IMR-90 (cell line): ENCODE data around the gene MZB1. TPM values are rescaled to one million over a fixed set of nuclear protein-coding genes. Genes with fewer than 3 reads are reported as not detected.

ENCODE experiments used
- ATAC-seq: fragments of 200-7000 bp; cut with Tn5 transposase; 2 replicates; pipeline ENCODE4 v1.9.1; 2020; ENCODE audit warnings: low read depth, mild to moderate bottlenecking, moderate library complexity
- BruUV-seq: library from RNA; stranded (reverse); fragments of 400-500 nt; replicated peaks from 2 replicates; lab custom pipeline; 2021; lab: Mats Ljungman, UMichigan
- CTCF ChIA-PET: fragments of 300-600 bp; formaldehyde crosslinking; extraction: SDS; loops from one replicate; lab custom pipeline; 2021; ENCODE audit warnings: antibody characterized with exemption; lab: Yijun Ruan, JAX
- POLR2A ChIA-PET: fragments of 300-600 bp; sonication (Branson Sonifier 250); formaldehyde crosslinking; loops from one replicate; lab custom pipeline; 2022; ENCODE audit warnings: antibody characterized with exemption; ENCODE audit not compliant: unreplicated experiment; lab: Charles Lee
- DNase-seq: peaks from one replicate; pipeline ENCODE4 v3.0.0; 2013
- H2AFZ ChIP-seq: replicated peaks from 2 replicates; pipeline ENCODE3; 2013; ENCODE audit warnings: low read length, mild to moderate bottlenecking; ENCODE audit not compliant: poor library complexity
- H2AK5ac ChIP-seq: 2 replicates; pipeline ENCODE4 v1.6.1; 2013; ENCODE audit warnings: low read depth, low read length, inconsistent platforms
- H2AK9ac ChIP-seq: replicated peaks from 2 replicates; pipeline ENCODE3; 2013; ENCODE audit warnings: mild to moderate bottlenecking, low read depth, low read length, moderate library complexity; ENCODE audit not compliant: poor library complexity
- H2BK120ac ChIP-seq: 2 replicates; pipeline ENCODE4 v1.6.1; 2013; ENCODE audit warnings: low read depth, low read length, inconsistent platforms
- H2BK15ac ChIP-seq: 3 replicates; pipeline ENCODE4 v1.6.1; 2013; ENCODE audit warnings: low read depth, low read length, inconsistent platforms
- H2BK20ac ChIP-seq: 2 replicates; pipeline ENCODE4 v1.6.1; 2013; ENCODE audit warnings: low read depth, mild to moderate bottlenecking, inconsistent platforms, low read length, moderate library complexity
- H2BK5ac ChIP-seq: 2 replicates; pipeline ENCODE4 v1.6.1; 2013; ENCODE audit warnings: mild to moderate bottlenecking, low read depth, low read length, inconsistent platforms; ENCODE audit not compliant: poor library complexity, severe bottlenecking
- H3K14ac ChIP-seq: replicated peaks from 2 replicates; pipeline ENCODE4 v1.6.1; 2013; ENCODE audit warnings: low read depth, low read length, inconsistent platforms
- H3K18ac ChIP-seq: 2 replicates; pipeline ENCODE4 v1.6.1; 2013; ENCODE audit warnings: low read depth, low read length, control low read depth
- H3K23ac ChIP-seq: 2 replicates; pipeline ENCODE4 v1.6.1; 2013; ENCODE audit warnings: low read depth, low read length, inconsistent platforms
- H3K27ac ChIP-seq: 2 replicates; pipeline ENCODE4 v1.5.1; 2013; ENCODE audit warnings: mild to moderate bottlenecking, control low read depth, low read length; ENCODE audit not compliant: insufficient read depth
- H3K27me3 ChIP-seq: 2 replicates; pipeline ENCODE4 v1.6.1; 2013; ENCODE audit warnings: low read length; ENCODE audit not compliant: control insufficient read depth, insufficient read depth
- H3K36me3 ChIP-seq: 2 replicates; pipeline ENCODE4 v1.6.1; 2013; ENCODE audit warnings: low read length, mixed read lengths; ENCODE audit not compliant: control insufficient read depth, insufficient read depth
- H3K4ac ChIP-seq: 2 replicates; pipeline ENCODE4 v1.6.1; 2013; ENCODE audit warnings: low read depth, low read length, inconsistent platforms
- H3K4me1 ChIP-seq: 2 replicates; pipeline ENCODE4 v1.6.1; 2013; ENCODE audit warnings: low read length, mixed read lengths; ENCODE audit not compliant: control insufficient read depth, insufficient read depth
- H3K4me2 ChIP-seq: 2 replicates; pipeline ENCODE4 v1.6.1; 2013; ENCODE audit warnings: low read depth, mild to moderate bottlenecking, control low read depth, low read length, moderate library complexity
- H3K4me3 ChIP-seq: 2 replicates; pipeline ENCODE4 v1.5.1; 2013; ENCODE audit warnings: low read depth, mild to moderate bottlenecking, control low read depth, low read length, moderate library complexity; ENCODE audit not compliant: insufficient read depth
- H3K56ac ChIP-seq: 2 replicates; pipeline ENCODE4 v1.6.1; 2013; ENCODE audit warnings: low read length, inconsistent platforms; ENCODE audit not compliant: insufficient read depth; ENCODE audit errors: extremely low read depth
- H3K79me1 ChIP-seq, 2 experiments: 2 replicates each; pipeline ENCODE4 v1.6.1; 2013; ENCODE audit warnings: low read length in 2 of 2, inconsistent platforms in 1 of 2, low read depth in 1 of 2
- H3K9ac ChIP-seq: 2 replicates; pipeline ENCODE4 v1.6.1; 2013; ENCODE audit warnings: low read depth, low read length, control low read depth
- H3K9me1 ChIP-seq: 2 replicates; pipeline ENCODE4 v1.6.1; 2013; ENCODE audit warnings: low read length, inconsistent platforms; ENCODE audit not compliant: insufficient read depth
- H3K9me3 ChIP-seq: 2 replicates; pipeline ENCODE4 v1.6.1; 2013; ENCODE audit warnings: low read length; ENCODE audit not compliant: control insufficient read depth, insufficient read depth
- H4K20me1 ChIP-seq: 2 replicates; pipeline ENCODE4 v1.6.1; 2013; ENCODE audit warnings: low read length, inconsistent platforms; ENCODE audit not compliant: insufficient read depth
- H4K5ac ChIP-seq: 2 replicates; pipeline ENCODE4 v1.6.1; 2013; ENCODE audit warnings: mild to moderate bottlenecking, low read depth, low read length, control low read depth
- H4K8ac ChIP-seq, 2 experiments: 2 replicates each; pipeline ENCODE4 v1.6.1; 2013; ENCODE audit warnings: low read depth in 2 of 2, low read length in 2 of 2, control low read depth in 1 of 2, inconsistent platforms in 1 of 2
- H4K91ac ChIP-seq: 2 replicates; pipeline ENCODE4 v1.6.1; 2013; ENCODE audit warnings: low read depth, low read length, inconsistent platforms; ENCODE audit not compliant: insufficient read depth
- BHLHE40 ChIP-seq: fragments of 150-350 bp; IDR thresholded peaks from 2 replicates; pipeline ENCODE4 v1.6.1; 2016; ENCODE audit warnings: mild to moderate bottlenecking, low read depth, low read length
- CHD1 ChIP-seq: IDR thresholded peaks from 2 replicates; pipeline ENCODE4 v1.6.1; 2012; ENCODE audit warnings: low read depth, low read length, improper control_type of control experiment
- CTCF ChIP-seq: conservative IDR thresholded peaks from 2 replicates; pipeline ENCODE4 v1.5.1; 2012; ENCODE audit warnings: mild to moderate bottlenecking, low read depth, low read length, improper control_type of control experiment
- MAZ ChIP-seq: IDR thresholded peaks from 2 replicates; pipeline ENCODE4 v1.6.1; 2012; ENCODE audit warnings: low read depth, mild to moderate bottlenecking, low read length, improper control_type of control experiment, moderate library complexity, borderline replicate concordance
- MXI1 ChIP-seq: IDR thresholded peaks from 2 replicates; pipeline ENCODE4 v1.6.1; 2012; ENCODE audit warnings: low read depth, mild to moderate bottlenecking, low read length, moderate library complexity, borderline replicate concordance
- NFE2L2 ChIP-seq: fragments of 150-350 bp; IDR thresholded peaks from 2 replicates; pipeline ENCODE4 v1.6.1; 2016; ENCODE audit warnings: low read depth, mild to moderate bottlenecking, low read length
- RCOR1 ChIP-seq: IDR thresholded peaks from 2 replicates; pipeline ENCODE4 v1.6.1; 2012; ENCODE audit warnings: mild to moderate bottlenecking, low read length, improper control_type of control experiment; ENCODE audit not compliant: insufficient replicate concordance
- RFX5 ChIP-seq: IDR thresholded peaks from 2 replicates; pipeline ENCODE4 v1.8.0; 2012; ENCODE audit warnings: low read depth, mild to moderate bottlenecking, low read length, moderate library complexity
- USF2 ChIP-seq: fragments of 150-350 bp; IDR thresholded peaks from 2 replicates; pipeline ENCODE4 v1.6.1; 2017; ENCODE audit warnings: mild to moderate bottlenecking, antibody characterized with exemption, low read length, low read depth
- WGBS, 2 experiments: methylation state at CpG; one replicate each; pipeline versions ENCODE4 v1.1.5 to v1.1.7; 2013; ENCODE audit warnings: missing lambda C conversion rate in 2 of 2; ENCODE audit not compliant: insufficient read length in 1 of 2; ENCODE audit errors: extremely low coverage in 2 of 2; 5-methylcytosine and 5-hydroxymethylcytosine counted together
- dilution Hi-C: fragments of 300-500 bp; cut with HindIII; formaldehyde crosslinking; loops from one replicate; pipeline ENCODE4 v1.14.3; 2018; ENCODE audit warnings: low sequenced_read_pairs; ENCODE audit not compliant: unreplicated experiment
- in situ Hi-C: fragments of 300-500 bp; cut with MboI; formaldehyde crosslinking; loops from 3 replicates; pipeline ENCODE4 v1.14.3; 2019; ENCODE audit warnings: low sequenced_read_pairs, inconsistent platforms, mixed read lengths
- intact Hi-C: fragments of 100-400 bp; cut with micrococcal nuclease; formaldehyde crosslinking; loops from 2 replicates; pipeline ENCODE4 v1.10.0; 2022
- polyA plus RNA-seq, 3 experiments: library from polyadenylated mRNA; depleted of rRNA; stranded (reverse); fragments of >200 nt; gene quantifications; 2 replicates each; pipeline ENCODE4 v1.2.3, GENCODE V29; 2012; ENCODE audit warnings: low replicate concordance in 1 of 3
- total RNA-seq: library from RNA; depleted of rRNA; stranded (reverse); fragments of >200 nt; gene quantifications from 2 replicates; pipeline ENCODE4 v1.2.3, GENCODE V29; 2012
- TF ChIP-seq, protein P1 (sequence below): fragments of 150-350 bp; IDR thresholded peaks from 2 replicates; pipeline ENCODE4 v1.6.1; 2016; ENCODE audit warnings: low read depth, mild to moderate bottlenecking, low read length, moderate library complexity, borderline replicate concordance

MZB1 gene
- total and polyA plus RNA-seq, 2 of the 4 experiments (the other 2 are of a cell fraction): not detected

DNA sequence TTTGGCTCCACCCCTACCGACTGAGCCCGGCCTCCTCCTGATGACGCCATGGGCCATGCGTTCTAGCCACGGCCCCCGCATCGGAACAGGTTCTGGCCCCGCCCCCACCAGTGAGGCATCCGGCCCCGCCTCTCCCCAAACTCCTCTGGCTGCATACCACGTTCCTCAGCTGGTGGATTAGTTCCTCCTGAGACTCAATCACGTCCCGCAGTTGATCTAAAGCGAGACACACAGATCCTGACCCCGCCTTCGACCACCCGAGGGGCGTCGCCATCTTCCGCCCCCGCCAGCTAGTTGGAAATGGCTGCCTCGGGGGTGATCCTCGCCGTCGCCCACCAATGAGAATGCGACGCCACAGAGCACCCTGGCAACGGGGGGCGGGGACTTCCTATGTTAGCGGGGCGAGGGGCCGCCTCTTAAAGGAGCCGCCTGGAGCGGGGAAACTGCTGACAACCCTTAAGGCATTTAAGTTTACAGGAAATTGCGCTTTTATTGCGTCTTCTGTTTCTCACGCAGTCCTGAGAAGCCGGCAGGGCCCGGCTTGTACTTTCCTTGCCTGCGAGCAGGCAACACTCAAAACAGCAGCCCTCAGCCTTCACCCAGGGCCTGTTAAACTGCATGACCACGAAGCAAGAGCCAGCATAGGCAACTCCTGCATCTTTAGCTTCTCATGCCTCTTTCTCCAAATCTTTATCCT is 14.2 kb upstream of the MZB1 start, which contains the start of gene SPATA24 (continued):
- TF ChIP-seq RCOR1: no peak

DNA sequence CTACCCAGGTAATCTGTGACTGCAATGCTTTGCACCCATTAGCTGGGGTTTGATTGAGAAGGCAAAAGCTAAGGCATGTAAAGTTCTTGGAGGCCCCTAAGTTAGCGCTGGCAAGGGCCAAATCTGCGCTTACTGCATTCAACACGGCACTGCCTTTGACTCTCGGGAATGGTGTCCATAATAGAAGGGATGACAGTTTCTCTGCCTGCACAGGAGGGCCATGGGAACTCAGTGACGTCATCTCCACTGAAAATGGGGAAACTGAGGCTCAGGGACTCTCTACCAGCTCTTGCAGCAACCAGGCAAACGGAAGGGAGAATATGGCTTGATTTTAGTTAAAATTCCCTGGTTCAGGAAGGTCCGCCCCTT is 13.7 kb upstream of the MZB1 start:
- DNase-seq (no peak), ATAC-seq (no peak; the same call in 1 of the 2 replicates)
- H3K27me3 ChIP-seq: no peaks in the 10 kb centered on the region
- peak overlapping the region; percentile 59 for H3K4me3 ChIP-seq
- peak overlapping the region; percentile 65 for H3K9ac ChIP-seq
- H2BK120ac ChIP-seq: no peak overlapping the region
- BruUV-seq: TSS peak; percentile 51
- intact Hi-C loops: no loop called here
- peak overlapping the region; percentile 1; the same call in 1 of the 2 replicates for H3K18ac ChIP-seq
- H3K9me1 ChIP-seq: peaks cover 8% of the 10 kb centered on the region
- H3K27ac ChIP-seq: peak overlapping the region; percentile 93
- dilution Hi-C loops: loop anchor here (25.0 kb wide), 1 partner anchor 109 kb away; no protein-coding TSS in a partner anchor
- peak overlapping the region; percentile 45 for H2BK5ac ChIP-seq
- H3K23ac ChIP-seq: peak overlapping the region; percentile 81; the same call in 1 of the 2 replicates
- peaks cover 4% of the 10 kb centered on the region for H3K4me1 ChIP-seq
- H3K14ac ChIP-seq: peak overlapping the region; percentile 97
- peak overlapping the region; percentile 20; the same call in 1 of the 2 replicates for H3K56ac ChIP-seq
- H2BK20ac ChIP-seq: peak overlapping the region; percentile 59; the same call in 1 of the 2 replicates
- H2AFZ ChIP-seq: peak overlapping the region; percentile 98
- H2AK9ac ChIP-seq: peak overlapping the region; percentile 73
- H2BK15ac ChIP-seq: peak overlapping the region; percentile 11; the same call in 1 of the 3 replicates
- peak overlapping the region; percentile 89 for H3K4ac ChIP-seq
- H3K79me1 ChIP-seq: peaks cover 0 to 14% of the 10 kb centered on the region in 2 experiments; a peak in 1 of 4 replicates
- 0% methylated on average over 1 of the region's 7 CpGs; no CpG with 5 or more reads in 1 of the 2 experiments for WGBS, 2 experiments
- peak overlapping the region; percentile 40; the same call in 1 of the 2 replicates for H4K91ac ChIP-seq
- H4K8ac ChIP-seq: peak overlapping the region; percentile 75 to 95; a peak in 3 of 4 replicates
- in situ Hi-C loops: no loop called here
- peak overlapping the region; percentile 41; the same call in 1 of the 2 replicates for H4K5ac ChIP-seq
- POLR2A ChIA-PET: no interaction called here
- H3K4me2 ChIP-seq: peak overlapping the region; percentile 95
- CTCF ChIA-PET: interaction anchor here (0.7 to 1.0 kb wide), 2 partner anchors 10 to 362 kb away, joined by 3 read pairs; no protein-coding TSS in a partner anchor
- peak overlapping the region; percentile 68; the same call in 1 of the 2 replicates for H2AK5ac ChIP-seq
- H3K36me3 ChIP-seq: no peaks in the 10 kb centered on the region
- no peaks in the 10 kb centered on the region for H3K9me3 ChIP-seq
- H4K20me1 ChIP-seq: no peaks in the 10 kb centered on the region; the same call in 1 of the 2 replicates
- TF ChIP-seq, protein P1, sequence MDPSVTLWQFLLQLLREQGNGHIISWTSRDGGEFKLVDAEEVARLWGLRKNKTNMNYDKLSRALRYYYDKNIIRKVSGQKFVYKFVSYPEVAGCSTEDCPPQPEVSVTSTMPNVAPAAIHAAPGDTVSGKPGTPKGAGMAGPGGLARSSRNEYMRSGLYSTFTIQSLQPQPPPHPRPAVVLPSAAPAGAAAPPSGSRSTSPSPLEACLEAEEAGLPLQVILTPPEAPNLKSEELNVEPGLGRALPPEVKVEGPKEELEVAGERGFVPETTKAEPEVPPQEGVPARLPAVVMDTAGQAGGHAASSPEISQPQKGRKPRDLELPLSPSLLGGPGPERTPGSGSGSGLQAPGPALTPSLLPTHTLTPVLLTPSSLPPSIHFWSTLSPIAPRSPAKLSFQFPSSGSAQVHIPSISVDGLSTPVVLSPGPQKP: no peak
- TF ChIP-seq NFE2L2 (no peak), BHLHE40 (no peak), RFX5 (no peak), USF2 (no peak), MXI1 (no peak), RCOR1 (no peak), MAZ (no peak), CTCF (no peak), CHD1 (no peak)
